Rectal smooth muscle tissue (tissue), 1 donor: ENCODE results near the gene MS4A7.
"Not testable (repeated sequence)": the region's sequence is repeated elsewhere in the genome, so short reads cannot be mapped to it uniquely, and the experiment has no call there.

Experiments used
- H3K27ac ChIP-seq: one replicate; pipeline ENCODE4 v1.7.0; 2013; ENCODE audit warnings: low read depth, low read length, inconsistent platforms
- H3K27me3 ChIP-seq: one replicate; pipeline ENCODE4 v1.7.0; 2013; ENCODE audit warnings: low read length; ENCODE audit not compliant: control insufficient read depth, insufficient read depth
- H3K36me3 ChIP-seq: one replicate; pipeline ENCODE4 v1.7.0; 2013; ENCODE audit warnings: low read length; ENCODE audit not compliant: control insufficient read depth, insufficient read depth
- H3K4me1 ChIP-seq: one replicate; pipeline ENCODE4 v1.7.0; 2013; ENCODE audit warnings: low read length; ENCODE audit not compliant: control insufficient read depth, insufficient read depth
- H3K4me3 ChIP-seq: one replicate; pipeline ENCODE4 v1.7.0; 2013; ENCODE audit warnings: low read length
- H3K9ac ChIP-seq: one replicate; pipeline ENCODE4 v1.7.0; 2013; ENCODE audit warnings: low read length

MS4A7 gene

GRCh38 chr11:60357771-60358170 lies 20.6 kb upstream of the MS4A7 start:
- H3K9ac ChIP-seq: no peak overlapping the region
- H3K4me1 ChIP-seq: no peaks in the 10 kb centered on the region
- H3K36me3 ChIP-seq: no peaks in the 10 kb centered on the region
- no peak overlapping the region for H3K4me3 ChIP-seq
- no peak overlapping the region for H3K27ac ChIP-seq
- no peaks in the 10 kb centered on the region for H3K27me3 ChIP-seq

- no peaks in the 10 kb centered on the region for H3K36me3 ChIP-seq
- no peak overlapping the region for H3K4me3 ChIP-seq
- H3K4me1 ChIP-seq: no peaks in the 10 kb centered on the region
- peaks cover 2% of the 10 kb centered on the region for H3K27me3 ChIP-seq
- no peak overlapping the region for H3K9ac ChIP-seq
- H3K27ac ChIP-seq: no peak overlapping the region
Observed at GRCh38 chr11:60360621-60361020, 17.7 kb upstream of the MS4A7 start.

- Histone ChIP-seq H3K9ac (no peak overlapping the region), H3K4me1 (no peaks in the 10 kb centered on the region), H3K36me3 (no peaks in the 10 kb centered on the region), H3K4me3 (no peak overlapping the region), H3K27ac (no peak overlapping the region), H3K27me3 (peaks cover 2% of the 10 kb centered on the region)
Observed at GRCh38 chr11:60362241-60362640, 16.1 kb upstream of the MS4A7 start.

GRCh38 chr11:60363542-60364470 lies 14.5 kb upstream of the MS4A7 start:
- Histone ChIP-seq H3K9ac (no peak overlapping the region), H3K27me3 (peaks cover 2% of the 10 kb centered on the region), H3K36me3 (no peaks in the 10 kb centered on the region), H3K4me3 (no peak overlapping the region), H3K4me1 (no peaks in the 10 kb centered on the region), H3K27ac (no peak overlapping the region)

GRCh38 chr11:60366262-60366904 lies 11.9 kb upstream of the MS4A7 start:
- H3K36me3 ChIP-seq, H3K4me1 ChIP-seq, H3K27me3 ChIP-seq, H3K27ac ChIP-seq, H3K4me3 ChIP-seq, H3K9ac ChIP-seq: not testable (repeated sequence)

GRCh38 chr11:60367009-60367408 lies 11.3 kb upstream of the MS4A7 start:
- Histone ChIP-seq H3K36me3 (no peaks in the 10 kb centered on the region), H3K4me1 (no peaks in the 10 kb centered on the region), H3K4me3 (no peak overlapping the region), H3K9ac (no peak overlapping the region), H3K27me3 (peaks cover 2% of the 10 kb centered on the region), H3K27ac (no peak overlapping the region)

- Histone ChIP-seq H3K27me3 (peaks cover 2% of the 10 kb centered on the region), H3K4me1 (no peaks in the 10 kb centered on the region), H3K27ac (no peak overlapping the region), H3K4me3 (no peak overlapping the region), H3K9ac (no peak overlapping the region), H3K36me3 (no peaks in the 10 kb centered on the region)
Observed at GRCh38 chr11:60367896-60368295, 10.4 kb upstream of the MS4A7 start.

GRCh38 chr11:60370252-60370810 lies 8.0 kb upstream of the MS4A7 start:
- H3K27me3 ChIP-seq: no peaks in the 10 kb centered on the region
- H3K9ac ChIP-seq: no peak overlapping the region
- no peaks in the 10 kb centered on the region for H3K4me1 ChIP-seq
- no peak overlapping the region for H3K27ac ChIP-seq
- no peaks in the 10 kb centered on the region for H3K36me3 ChIP-seq
- H3K4me3 ChIP-seq: no peak overlapping the region

- Histone ChIP-seq H3K36me3 (no peaks in the 10 kb centered on the region), H3K9ac (no peak overlapping the region), H3K4me1 (no peaks in the 10 kb centered on the region), H3K27ac (no peak overlapping the region), H3K27me3 (no peaks in the 10 kb centered on the region), H3K4me3 (no peak overlapping the region)
Observed at GRCh38 chr11:60370811-60371298, 7.5 kb upstream of the MS4A7 start.

- Histone ChIP-seq H3K27me3 (no peaks in the 10 kb centered on the region), H3K4me1 (no peaks in the 10 kb centered on the region), H3K27ac (no peak overlapping the region), H3K36me3 (no peaks in the 10 kb centered on the region), H3K9ac (no peak overlapping the region), H3K4me3 (no peak overlapping the region)
Observed at GRCh38 chr11:60371386-60371785, 6.9 kb upstream of the MS4A7 start.

GRCh38 chr11:60371854-60372253 lies 6.5 kb upstream of the MS4A7 start:
- no peak overlapping the region for H3K9ac ChIP-seq
- H3K27me3 ChIP-seq: no peaks in the 10 kb centered on the region
- H3K27ac ChIP-seq: no peak overlapping the region
- H3K36me3 ChIP-seq: no peaks in the 10 kb centered on the region
- H3K4me1 ChIP-seq: no peaks in the 10 kb centered on the region
- no peak overlapping the region for H3K4me3 ChIP-seq

GRCh38 chr11:60372767-60373166 lies 5.6 kb upstream of the MS4A7 start:
- Histone ChIP-seq H3K27me3 (no peaks in the 10 kb centered on the region), H3K36me3 (no peaks in the 10 kb centered on the region), H3K4me1 (no peaks in the 10 kb centered on the region), H3K27ac (no peak overlapping the region), H3K4me3 (no peak overlapping the region), H3K9ac (no peak overlapping the region)
